Mucosa of descending colon (tissue), 3 donors: ENCODE data around the gene TXNRD2. TPM values are rescaled to one million over a fixed set of nuclear protein-coding genes. Genes with fewer than 3 reads are reported as not detected.

ENCODE experiments used
- ATAC-seq: fragments of 200-7000 bp; cut with Tn5 transposase; one replicate; pipeline ENCODE4 v1.9.1; 2020; ENCODE audit warnings: mild to moderate bottlenecking, moderate library complexity
- DNase-seq, 3 donors: peaks; one replicate each; pipeline ENCODE4 v3.0.0-alpha.2; 2020
- H3K36me3 ChIP-seq: fragments of 200-600 bp; one replicate; pipeline ENCODE4 v1.8.0; 2021; ENCODE audit warnings: low read depth, mild to moderate bottlenecking
- H3K4me1 ChIP-seq: fragments of 200-600 bp; one replicate; pipeline ENCODE4 v1.8.0; 2021; ENCODE audit warnings: low read depth, mild to moderate bottlenecking
- H3K4me3 ChIP-seq: fragments of 200-600 bp; one replicate; pipeline ENCODE4 v1.8.0; 2021; ENCODE audit warnings: mild to moderate bottlenecking
- H3K9me3 ChIP-seq: fragments of 200-600 bp; one replicate; pipeline ENCODE4 v1.8.0; 2021; ENCODE audit warnings: mild to moderate bottlenecking
- CTCF ChIP-seq: fragments of 200-600 bp; IDR thresholded peaks from one replicate; pipeline ENCODE4 v1.8.0; 2022; ENCODE audit warnings: antibody characterized with exemption, mild to moderate bottlenecking
- intact Hi-C, 2 donors: fragments of 100-400 bp; cut with DNase I in 1 of 2; cut with micrococcal nuclease in 1 of 2; formaldehyde crosslinking; loops; one replicate each; pipeline versions ENCODE4 v1.11.0 to v1.11.1; 2022; cut with DNase I, micrococcal nuclease
- total RNA-seq, 3 donors: library from RNA; stranded (reverse); fragmentation: NEBNext Ultra II Directional in 2 of 3; extraction: Animal tissue kit (Norgen Biotek cat#: 25700) in 2 of 3; gene quantifications; one replicate each; pipeline versions ENCODE4 v1.2.1 to v1.2.4, GENCODE V29; 2021 to 2023
- donor health status: DM: no; HTN: no; CAD: no; lungs with moderate emphysema.
- donor health status: DM: no; HTN: no; CAD: no.
- donor health status: DM: no; HTN: yes; CAD: no.

TXNRD2 gene
- total RNA-seq, 3 donors from 2014 or later = 20.9 to 23.6 (median 22.6) TPM

- Histone ChIP-seq H3K4me1 (peaks cover 34% of the 10 kb centered on the region), H3K4me3 (no peak overlapping the region), H3K9me3 (no peaks in the 10 kb centered on the region), H3K36me3 (no peaks in the 10 kb centered on the region)
- no peak for TF ChIP-seq CTCF
- ATAC-seq (no peak), DNase-seq (peak in 2 of 3 donors; percentile 1 to 50)
- intact Hi-C loops = no loop called here
These were observed 71.2 kb downstream of the TXNRD2 start for GRCh38 chr22:19870153-19871022.

- H3K4me3 ChIP-seq = no peak overlapping the region
- no peaks in the 10 kb centered on the region for H3K9me3 ChIP-seq
- DNase-seq = peak in 2 of 3 donors; percentile 6 to 37
These were observed 72.0 kb downstream of the TXNRD2 start for GRCh38 chr22:19869497-19870152.

GRCh38 chr22:19868773-19869471 is 72.7 kb downstream of the TXNRD2 start:
- no peaks in the 10 kb centered on the region for H3K9me3 ChIP-seq
- DNase-seq = peak; percentile 46 to 59 (median 57)
- peak; percentile 37 for ATAC-seq
- peaks cover 24% of the 10 kb centered on the region for H3K4me1 ChIP-seq
- intact Hi-C loops = no loop called here
- no peaks in the 10 kb centered on the region for H3K36me3 ChIP-seq
- no peak overlapping the region for H3K4me3 ChIP-seq
- TF ChIP-seq CTCF = no peak

More at GRCh38 chr22:19869497-19870152, 72.0 kb downstream of the TXNRD2 start:
- no peak for TF ChIP-seq CTCF
- intact Hi-C loops = no loop called here
- no peak for ATAC-seq
- H3K36me3 ChIP-seq = no peaks in the 10 kb centered on the region
- peaks cover 31% of the 10 kb centered on the region for H3K4me1 ChIP-seq

DNA sequence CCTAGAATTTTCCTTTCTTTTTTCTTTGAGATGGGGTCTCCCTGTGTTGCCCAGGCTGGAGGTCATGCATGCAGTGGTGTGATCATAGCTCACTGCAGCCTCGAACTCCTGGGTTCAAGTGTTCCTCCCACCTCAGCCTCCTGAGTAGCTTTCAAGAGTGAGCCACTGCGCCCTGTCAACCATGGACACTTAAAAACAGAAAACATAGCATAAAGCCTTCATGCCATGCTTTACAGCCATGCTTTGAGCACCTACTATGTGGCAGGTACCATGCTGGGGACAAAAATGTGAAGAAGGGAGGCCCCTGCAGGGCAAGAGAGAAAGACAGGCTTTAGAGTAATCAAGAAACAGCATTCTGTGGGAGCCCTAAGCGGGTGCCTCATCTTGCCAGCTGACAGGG is 73.3 kb downstream of the TXNRD2 start:
- peaks cover 18% of the 10 kb centered on the region for H3K4me1 ChIP-seq

More for the DNA sequence above, 73.3 kb downstream of the TXNRD2 start:
- no peaks in the 10 kb centered on the region for H3K9me3 ChIP-seq
- TF ChIP-seq CTCF = no peak
- no peak overlapping the region for H3K4me3 ChIP-seq
- intact Hi-C loops = no loop called here
- no peak for DNase-seq
- ATAC-seq = no peak
- no peaks in the 10 kb centered on the region for H3K36me3 ChIP-seq
